Loucy (cell line): Measurements from ENCODE around the gene FARP1.

ENCODE experiments used
- CTCF ChIP-seq: fragments of 200-600 bp; sonication (generic); conservative IDR thresholded peaks from 2 replicates; pipeline ENCODE4 v1.5.1; 2014; ENCODE audit warnings: mild to moderate bottlenecking, antibody characterized with exemption, low read length
- EZH2phosphoT487 ChIP-seq: fragments of 200-600 bp; IDR thresholded peaks from 2 replicates; pipeline ENCODE4 v1.6.1; 2018; ENCODE audit warnings: antibody characterized with exemption, mild to moderate bottlenecking, moderate library complexity, borderline replicate concordance

- TF ChIP-seq CTCF (no peak), EZH2phosphoT487 (no peak)
These were observed 167.7 kb downstream of the FARP1 start for GRCh38 chr13:98310485-98311199.
